ENCODE results near the gene PSPC1. TPM values are rescaled to one million over a fixed set of nuclear protein-coding genes. Genes with fewer than 3 reads are reported as not detected.

The PSPC1 gene
- total RNA-seq, 1 donor from 2014 or later, result 42.3 TPM

DNA sequence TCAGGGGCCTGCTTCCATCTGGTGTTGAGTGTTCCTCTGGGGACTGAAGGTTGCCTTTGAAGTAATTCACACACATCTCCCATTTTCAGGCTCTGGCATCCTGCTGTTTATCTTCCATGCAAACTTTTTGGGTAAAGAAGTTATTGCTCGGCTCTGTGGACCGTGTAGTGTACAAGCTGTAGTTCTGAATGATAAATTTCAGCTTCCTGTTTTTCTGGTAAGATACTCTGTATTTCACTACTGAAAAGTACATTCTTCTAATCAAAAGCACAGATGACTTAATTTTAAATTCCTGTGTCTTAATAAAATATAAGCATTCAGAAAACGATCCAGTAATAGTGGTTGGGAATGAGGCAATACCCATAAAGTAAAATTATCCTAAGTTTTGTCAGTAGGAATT, 112.6 kb downstream of the PSPC1 start:
- no peak overlapping the region for H3K4me3 ChIP-seq (ENCODE audit: low read depth, low read length)
- no peak for TF ChIP-seq CTCF (IDR thresholded peaks at IDR 0.05; ENCODE audit: insufficient read depth, low read length, poor library complexity, severe bottlenecking)
- H3K27me3 ChIP-seq (ENCODE audit: control insufficient read depth, insufficient read depth, low read length), result no peaks in the 10 kb centered on the region
- DNase-seq (ENCODE audit: low read depth), result no peak
- peaks cover 5% of the 10 kb centered on the region for H3K36me3 ChIP-seq (ENCODE audit: control insufficient read depth, insufficient read depth, low read length)

DNA sequence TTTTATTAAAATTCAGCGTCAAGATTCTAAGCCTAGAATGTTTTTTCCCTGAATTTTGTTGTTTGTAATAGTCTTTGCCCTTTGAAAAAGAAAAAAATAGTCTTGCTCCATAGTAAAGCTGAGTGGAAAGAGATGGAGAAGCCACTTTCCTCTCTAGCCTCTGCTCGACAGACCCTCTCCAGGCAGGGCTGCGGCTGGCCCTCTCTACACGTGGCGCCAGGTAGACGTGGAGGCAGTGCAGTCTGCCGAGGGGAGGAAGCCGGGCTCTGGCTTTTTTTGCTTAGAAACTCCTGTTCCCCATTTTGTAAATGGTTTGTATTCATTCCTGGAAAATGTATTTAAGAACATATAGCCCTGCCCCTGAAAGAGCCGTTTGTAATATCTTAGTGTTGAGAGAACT, 114.0 kb downstream of the PSPC1 start:
- peaks cover 5% of the 10 kb centered on the region for H3K36me3 ChIP-seq (ENCODE audit: control insufficient read depth, insufficient read depth, low read length)
- no peak for TF ChIP-seq CTCF (IDR thresholded peaks at IDR 0.05; ENCODE audit: insufficient read depth, low read length, poor library complexity, severe bottlenecking)
- no peaks in the 10 kb centered on the region for H3K27me3 ChIP-seq (ENCODE audit: control insufficient read depth, insufficient read depth, low read length)
- DNase-seq (ENCODE audit: low read depth), result no peak
- no peak overlapping the region for H3K4me3 ChIP-seq (ENCODE audit: low read depth, low read length)

DNA sequence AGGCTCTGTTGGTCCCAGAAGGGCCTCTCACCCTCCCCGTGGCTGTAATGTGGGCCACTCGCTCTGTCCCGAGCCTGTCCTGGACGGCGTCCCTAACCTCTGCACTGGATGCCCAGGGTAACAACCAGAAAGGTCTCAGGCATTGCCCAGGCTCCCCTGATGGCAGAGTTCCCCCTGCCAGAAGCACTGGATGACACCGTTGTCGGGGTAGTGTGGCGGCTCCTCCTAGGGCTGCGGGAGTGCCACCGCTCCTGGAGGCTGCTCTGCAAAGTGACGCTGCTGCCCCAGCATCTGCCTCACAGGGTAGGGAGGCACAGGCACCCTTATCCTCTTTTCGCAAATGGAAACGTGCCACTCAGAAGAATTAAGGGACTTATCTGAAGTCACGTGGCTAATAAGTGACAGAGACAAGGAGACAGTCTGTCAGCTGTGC, 117.3 kb downstream of the PSPC1 start:
- Histone ChIP-seq H3K4me3 (ENCODE audit: low read depth, low read length) (no peak overlapping the region), H3K27me3 (ENCODE audit: control insufficient read depth, insufficient read depth, low read length) (no peaks in the 10 kb centered on the region), H3K36me3 (ENCODE audit: control insufficient read depth, insufficient read depth, low read length) (peaks cover 4% of the 10 kb centered on the region)
- DNase-seq (ENCODE audit: low read depth), result no peak
- no peak for TF ChIP-seq CTCF (IDR thresholded peaks at IDR 0.05; ENCODE audit: insufficient read depth, low read length, poor library complexity, severe bottlenecking)

DNA sequence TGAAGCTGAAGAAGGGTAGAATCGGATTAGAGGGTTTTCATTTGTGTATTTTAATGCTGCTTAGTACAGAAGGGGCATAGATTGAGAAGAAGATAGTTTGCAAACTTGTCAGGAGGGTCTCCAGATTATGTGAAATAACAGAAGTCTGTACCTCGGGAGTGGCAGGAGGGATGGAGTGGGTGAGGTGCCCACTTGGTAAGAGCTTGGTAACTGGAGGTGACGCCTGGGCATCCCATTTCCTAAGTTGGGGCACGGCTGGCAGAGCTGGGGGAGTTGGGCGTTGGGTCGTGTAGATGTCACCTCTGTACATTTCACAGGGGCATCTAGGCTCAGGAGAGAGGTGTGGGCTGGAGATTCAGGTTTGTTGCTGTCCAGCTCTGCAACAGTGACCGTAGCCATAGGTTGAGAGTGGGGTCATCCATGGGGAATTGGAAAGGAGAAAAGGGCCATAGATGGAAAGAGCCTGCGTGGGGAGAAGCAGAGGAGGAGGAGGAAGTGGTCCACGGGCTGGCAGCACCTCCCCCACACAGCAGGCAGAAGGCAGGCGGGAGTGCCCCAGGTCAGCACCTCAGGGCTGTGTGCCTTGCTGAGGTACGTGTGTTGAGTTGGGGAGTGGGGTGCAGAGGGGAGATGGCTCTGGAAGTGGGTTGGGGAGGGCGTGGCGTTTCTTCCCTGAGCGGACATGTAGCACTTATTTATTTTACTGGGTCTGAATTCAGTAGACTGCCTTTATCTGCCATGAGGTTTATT, 118.1 kb downstream of the PSPC1 start:
- H3K4me3 ChIP-seq (ENCODE audit: low read depth, low read length), result no peak overlapping the region
- TF ChIP-seq CTCF (IDR thresholded peaks at IDR 0.05; ENCODE audit: insufficient read depth, low read length, poor library complexity, severe bottlenecking), result no peak
- H3K36me3 ChIP-seq (ENCODE audit: control insufficient read depth, insufficient read depth, low read length), result peaks cover 3% of the 10 kb centered on the region
- H3K27me3 ChIP-seq (ENCODE audit: control insufficient read depth, insufficient read depth, low read length), result no peaks in the 10 kb centered on the region
- no peak for DNase-seq (ENCODE audit: low read depth)

- H3K4me3 ChIP-seq (ENCODE audit: low read depth, low read length), result no peak overlapping the region
- peaks cover 3% of the 10 kb centered on the region for H3K36me3 ChIP-seq (ENCODE audit: control insufficient read depth, insufficient read depth, low read length)
- TF ChIP-seq CTCF (IDR thresholded peaks at IDR 0.05; ENCODE audit: insufficient read depth, low read length, poor library complexity, severe bottlenecking), result no peak
- DNase-seq (ENCODE audit: low read depth), result no peak
- no peaks in the 10 kb centered on the region for H3K27me3 ChIP-seq (ENCODE audit: control insufficient read depth, insufficient read depth, low read length)
These were observed 119.2 kb downstream of the PSPC1 start for GRCh38 chr13:19663416-19663979.

Data from kidney epithelial cell (primary cell).